IPS-20b (cell line): ENCODE measurements around the gene CASP7.

ENCODE experiments used
- H3K27ac ChIP-seq: one replicate; pipeline ENCODE4 v1.5.1; 2013; ENCODE audit warnings: low read length
- H3K27me3 ChIP-seq: 2 replicates; pipeline ENCODE4 v1.6.1; 2013; ENCODE audit warnings: mild to moderate bottlenecking, low read length, inconsistent platforms; ENCODE audit not compliant: insufficient read depth
- H3K36me3 ChIP-seq: 2 replicates; pipeline ENCODE4 v1.6.1; 2013; ENCODE audit warnings: low read depth, mild to moderate bottlenecking, inconsistent platforms, low read length, moderate library complexity; ENCODE audit not compliant: insufficient read depth
- H3K4me1 ChIP-seq: 2 replicates; pipeline ENCODE4 v1.6.1; 2013; ENCODE audit warnings: mild to moderate bottlenecking, control low read depth, inconsistent platforms, low read length, moderate library complexity; ENCODE audit not compliant: insufficient read depth
- H3K4me3 ChIP-seq: 2 replicates; pipeline ENCODE4 v1.5.1; 2013; ENCODE audit warnings: mild to moderate bottlenecking, low read length, inconsistent platforms
- H3K9ac ChIP-seq: 2 replicates; pipeline ENCODE4 v1.6.1; 2013; ENCODE audit warnings: low read depth, mild to moderate bottlenecking, inconsistent platforms, low read length, moderate library complexity
- H3K9me3 ChIP-seq: 2 replicates; pipeline ENCODE4 v1.6.1; 2013; ENCODE audit warnings: mild to moderate bottlenecking, low read depth, low read length, inconsistent platforms; ENCODE audit not compliant: insufficient read depth

Gene CASP7

DNA sequence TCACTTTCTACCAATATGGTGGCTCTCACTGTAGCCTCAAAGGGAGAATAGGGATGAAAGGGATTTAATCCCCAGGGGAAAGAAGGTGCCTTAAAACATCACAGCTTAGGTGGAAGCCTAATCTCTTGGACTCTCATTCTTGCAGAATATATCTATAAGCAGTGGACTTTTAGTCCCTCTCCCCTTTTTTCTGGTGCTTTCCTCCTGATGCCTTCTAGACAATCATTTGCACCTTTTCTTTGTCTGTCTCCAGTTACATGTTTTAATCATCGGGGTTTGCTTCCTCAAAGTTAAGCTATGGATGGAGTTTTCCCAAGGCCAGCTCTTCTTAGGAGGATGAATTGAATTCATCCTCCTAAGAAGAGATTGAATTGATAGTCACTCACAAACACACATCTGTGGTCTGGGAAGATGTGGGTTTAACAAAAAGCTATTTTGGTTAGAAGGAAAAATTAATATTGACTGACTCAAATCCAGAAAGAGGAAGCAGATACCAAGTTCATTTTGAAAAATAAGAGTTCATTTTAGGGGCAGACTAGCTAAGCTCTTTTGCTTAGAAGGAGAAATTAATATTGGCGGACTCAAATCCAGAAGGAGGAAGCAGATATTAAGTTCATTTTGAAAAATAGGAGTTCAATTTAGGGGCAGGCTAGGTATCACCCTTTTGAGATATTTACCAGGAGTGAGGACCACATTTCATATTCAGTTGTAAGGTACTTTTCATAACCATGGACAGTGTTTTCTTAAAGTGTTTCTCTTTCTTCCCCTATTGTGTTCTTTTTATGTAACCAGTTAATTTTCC, 36.6 kb downstream of the CASP7 start:
- 0 out of 2 replicates have a peak, but pooled peaks cover 3% of the 10 kb centered on the region for H3K4me1 ChIP-seq
- no peaks in the 10 kb centered on the region for H3K36me3 ChIP-seq
- no peak overlapping the region for H3K9ac ChIP-seq
- H3K4me3 ChIP-seq: no peak overlapping the region
- no peaks in the 10 kb centered on the region for H3K9me3 ChIP-seq
- H3K27me3 ChIP-seq: no peaks in the 10 kb centered on the region
- no peak overlapping the region for H3K27ac ChIP-seq

DNA sequence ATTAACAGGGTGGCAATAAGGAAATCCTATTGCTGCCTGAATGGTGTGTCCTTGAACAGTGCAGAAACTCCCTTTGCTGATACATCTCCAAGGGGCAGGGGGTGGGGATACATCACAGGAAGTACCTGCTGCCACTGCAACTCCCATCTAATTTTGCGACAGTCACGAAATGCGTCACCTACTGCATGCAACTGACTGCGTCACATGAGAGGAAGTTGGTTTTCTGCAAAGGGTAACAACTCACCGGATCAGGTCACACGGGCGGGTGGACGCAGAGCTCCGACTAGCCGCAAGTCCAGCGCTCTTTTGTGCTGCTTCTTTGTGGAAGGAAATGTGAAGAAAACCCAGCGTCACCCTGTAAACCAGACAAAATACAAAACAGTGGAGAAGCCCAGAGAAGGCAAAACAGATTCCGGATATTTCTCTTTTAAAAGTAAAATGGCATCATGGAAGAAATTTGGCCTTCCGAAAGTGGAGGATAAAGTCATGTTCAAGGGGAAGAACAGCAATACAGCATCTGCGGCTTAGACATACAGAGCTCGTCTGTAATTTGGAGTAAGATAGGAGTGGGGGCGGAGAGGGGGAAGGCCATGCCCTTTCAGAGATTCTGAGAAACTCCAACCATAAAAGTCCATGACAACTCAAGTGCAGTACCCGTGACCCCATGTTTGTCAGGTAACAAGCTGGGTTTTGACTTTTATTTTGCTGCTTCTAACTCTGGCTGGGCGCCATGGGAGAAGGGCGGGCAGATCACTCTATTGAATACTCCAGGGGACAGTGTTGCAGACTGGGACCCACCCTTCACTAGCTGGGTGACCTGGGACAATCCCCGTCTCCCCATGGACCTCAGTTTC, 39.5 kb downstream of the CASP7 start:
- Histone ChIP-seq H3K9ac (no peak overlapping the region), H3K9me3 (no peaks in the 10 kb centered on the region), H3K36me3 (peaks cover 4% of the 10 kb centered on the region; the same call in 1 of the 2 replicates), H3K27me3 (no peaks in the 10 kb centered on the region), H3K4me1 (no peaks in the 10 kb centered on the region), H3K4me3 (no peak overlapping the region), H3K27ac (no peak overlapping the region)

DNA sequence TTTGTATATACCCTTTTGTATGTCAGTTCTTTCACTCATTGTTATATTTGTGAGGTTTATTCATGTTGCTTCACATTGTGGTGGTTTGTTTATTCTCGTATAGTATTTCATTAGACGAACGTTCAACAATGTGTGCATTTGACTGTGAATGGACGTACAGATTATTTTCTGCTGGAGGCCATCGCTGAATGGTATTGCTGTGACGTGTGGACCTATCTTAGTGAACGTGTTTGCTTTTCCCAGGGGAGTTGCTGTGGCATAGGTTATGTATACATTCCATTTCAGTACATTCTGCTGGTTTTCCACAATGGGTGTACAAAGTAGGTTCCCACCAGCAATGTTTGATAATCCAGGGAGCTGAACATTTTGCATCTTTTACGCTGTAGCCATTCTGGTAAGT, 40.7 kb downstream of the CASP7 start:
- H3K27me3 ChIP-seq: no peaks in the 10 kb centered on the region
- H3K9me3 ChIP-seq: no peaks in the 10 kb centered on the region
- H3K36me3 ChIP-seq: peaks cover 7% of the 10 kb centered on the region
- H3K27ac ChIP-seq: no peak overlapping the region
- no peak overlapping the region for H3K4me3 ChIP-seq
- H3K4me1 ChIP-seq: no peaks in the 10 kb centered on the region
- H3K9ac ChIP-seq: no peak overlapping the region

- Histone ChIP-seq H3K4me1 (no peaks in the 10 kb centered on the region), H3K27me3 (no peaks in the 10 kb centered on the region), H3K9me3 (no peaks in the 10 kb centered on the region; the same call in 1 of the 2 replicates), H3K36me3 (peaks cover 14% of the 10 kb centered on the region; the same call in 1 of the 2 replicates), H3K27ac (no peak overlapping the region), H3K4me3 (no peak overlapping the region), H3K9ac (no peak overlapping the region)
Measured at GRCh38 chr10:113732160-113732881, 52.6 kb downstream of the CASP7 start.

GRCh38 chr10:113732966-113733365, 53.3 kb downstream of the CASP7 start:
- Histone ChIP-seq H3K27ac (no peak overlapping the region), H3K9me3 (no peaks in the 10 kb centered on the region; the same call in 1 of the 2 replicates), H3K36me3 (peaks cover 14% of the 10 kb centered on the region; the same call in 1 of the 2 replicates), H3K9ac (no peak overlapping the region), H3K4me1 (no peaks in the 10 kb centered on the region), H3K27me3 (no peaks in the 10 kb centered on the region), H3K4me3 (no peak overlapping the region)

DNA sequence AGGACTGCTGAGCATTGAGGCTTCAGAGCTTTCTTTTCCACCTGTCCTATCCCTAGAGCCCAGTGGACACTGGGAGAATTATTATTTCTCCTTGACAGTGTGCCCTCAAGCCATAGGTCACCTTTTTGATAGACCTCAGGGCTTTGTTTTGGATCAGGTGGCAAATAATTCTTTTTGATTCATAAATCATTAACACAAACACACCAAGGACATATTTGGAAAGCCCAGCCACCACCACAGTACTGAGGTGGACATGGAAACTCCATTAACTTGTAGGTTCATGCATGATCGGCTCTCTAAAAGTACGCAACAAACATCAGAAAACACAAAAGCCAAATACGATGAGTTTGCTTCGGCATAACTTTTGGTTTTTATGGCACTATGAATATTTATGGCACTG, 53.9 kb downstream of the CASP7 start:
- H3K4me3 ChIP-seq: no peak overlapping the region
- H3K27me3 ChIP-seq: no peaks in the 10 kb centered on the region

GRCh38 chr10:113735913-113736312, 56.2 kb downstream of the CASP7 start:
- no peak overlapping the region for H3K27ac ChIP-seq
- no peaks in the 10 kb centered on the region for H3K36me3 ChIP-seq
- no peak overlapping the region for H3K9ac ChIP-seq
- no peaks in the 10 kb centered on the region for H3K4me1 ChIP-seq
- no peaks in the 10 kb centered on the region for H3K27me3 ChIP-seq
- H3K9me3 ChIP-seq: no peaks in the 10 kb centered on the region
- H3K4me3 ChIP-seq: no peak overlapping the region

More for the DNA sequence above, 53.9 kb downstream of the CASP7 start:
- H3K27ac ChIP-seq: no peak overlapping the region
- no peaks in the 10 kb centered on the region; the same call in 1 of the 2 replicates for H3K9me3 ChIP-seq
- H3K4me1 ChIP-seq: no peaks in the 10 kb centered on the region
- H3K9ac ChIP-seq: no peak overlapping the region
- H3K36me3 ChIP-seq: peaks cover 12% of the 10 kb centered on the region; the same call in 1 of the 2 replicates

DNA sequence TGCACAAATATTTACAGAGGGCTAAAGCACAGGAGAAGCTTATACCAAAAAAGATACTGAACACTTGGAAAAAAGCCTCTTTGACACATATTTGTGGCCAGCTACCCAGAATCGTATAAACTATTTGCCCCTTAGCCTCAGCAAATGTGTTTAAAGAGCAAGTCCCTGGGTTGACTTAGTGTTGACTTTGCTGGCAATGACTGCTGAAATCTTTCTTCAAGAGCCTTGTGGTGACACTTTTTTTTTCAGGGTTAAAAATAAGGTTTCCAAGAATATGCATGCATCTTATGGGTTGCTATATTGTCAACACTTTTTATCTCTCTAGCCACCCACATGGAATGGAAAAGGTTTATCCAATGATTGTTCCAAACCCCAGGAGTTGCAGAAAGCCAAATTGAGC, 56.9 kb downstream of the CASP7 start:
- Histone ChIP-seq H3K4me3 (no peak overlapping the region), H3K4me1 (no peaks in the 10 kb centered on the region), H3K27ac (no peak overlapping the region), H3K9me3 (no peaks in the 10 kb centered on the region), H3K36me3 (no peaks in the 10 kb centered on the region), H3K9ac (no peak overlapping the region), H3K27me3 (no peaks in the 10 kb centered on the region)

DNA sequence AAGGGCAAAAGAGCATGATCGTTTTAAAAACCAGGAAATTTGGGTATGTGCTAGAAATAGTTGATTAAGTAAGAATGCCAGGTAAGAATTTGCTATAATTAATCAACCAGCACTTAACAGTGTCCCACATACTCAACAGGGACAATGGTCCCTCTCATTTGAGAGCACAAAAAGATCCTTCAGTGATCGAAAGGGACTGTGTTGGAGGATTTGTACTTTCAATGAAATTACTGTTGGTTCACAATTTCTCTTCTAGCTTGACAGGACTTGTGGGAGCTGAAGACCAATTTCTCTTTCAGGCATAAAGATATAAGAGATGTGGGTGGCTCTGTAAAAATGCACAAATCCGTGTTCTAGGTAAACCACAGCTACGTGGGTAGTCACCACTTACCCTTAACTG, 59.3 kb downstream of the CASP7 start:
- Histone ChIP-seq H3K9me3 (no peaks in the 10 kb centered on the region), H3K9ac (no peak overlapping the region), H3K27ac (no peak overlapping the region), H3K4me1 (no peaks in the 10 kb centered on the region), H3K36me3 (no peaks in the 10 kb centered on the region), H3K4me3 (no peak overlapping the region), H3K27me3 (no peaks in the 10 kb centered on the region)

GRCh38 chr10:113739577-113739976, 59.9 kb downstream of the CASP7 start:
- Histone ChIP-seq H3K27ac (no peak overlapping the region), H3K27me3 (no peaks in the 10 kb centered on the region), H3K4me3 (no peak overlapping the region), H3K9ac (no peak overlapping the region), H3K36me3 (no peaks in the 10 kb centered on the region), H3K4me1 (no peaks in the 10 kb centered on the region), H3K9me3 (no peaks in the 10 kb centered on the region)

GRCh38 chr10:113740850-113741249, 61.1 kb downstream of the CASP7 start:
- H3K27me3 ChIP-seq: no peaks in the 10 kb centered on the region
- H3K27ac ChIP-seq: no peak overlapping the region
- H3K4me3 ChIP-seq: no peak overlapping the region
- H3K9me3 ChIP-seq: no peaks in the 10 kb centered on the region
- H3K9ac ChIP-seq: no peak overlapping the region
- no peaks in the 10 kb centered on the region for H3K36me3 ChIP-seq
- no peaks in the 10 kb centered on the region for H3K4me1 ChIP-seq
